PFSK-1 (cell line): Measurements from ENCODE around the gene EML4.

Experiments used
- FOXP2 ChIP-seq: optimal IDR thresholded peaks from 2 replicates; pipeline ENCODE3; 2011; ENCODE audit warnings: borderline replicate concordance, control low read depth, inconsistent platforms; ENCODE audit not compliant: insufficient read depth; ENCODE audit errors: extremely low read length, extremely low read depth
- POLR2AphosphoS5 ChIP-seq: IDR thresholded peaks from 2 replicates; pipeline ENCODE4 v1.6.1; 2012; ENCODE audit warnings: low read depth, mild to moderate bottlenecking, control low read depth, low read length, moderate library complexity
- SIN3A ChIP-seq: IDR thresholded peaks from 2 replicates; pipeline ENCODE4 v1.6.1; 2012; ENCODE audit warnings: mild to moderate bottlenecking, low read length, moderate library complexity, borderline replicate concordance; ENCODE audit not compliant: insufficient read depth
- TAF1 ChIP-seq: IDR thresholded peaks from 2 replicates; pipeline ENCODE4 v1.6.1; 2012; ENCODE audit warnings: low read length, control low read depth, borderline replicate concordance; ENCODE audit not compliant: insufficient read depth
- TF ChIP-seq, protein P1 (sequence below), 2 experiments: IDR thresholded peaks; 2 replicates each; pipeline versions ENCODE4 v1.6.1 to v1.8.0; 2011 to 2012; ENCODE audit warnings: low read depth in 2 of 2, low read length in 2 of 2, control low read depth in 1 of 2, inconsistent platforms in 1 of 2, mild to moderate bottlenecking in 1 of 2, moderate library complexity in 1 of 2; ENCODE audit not compliant: insufficient read depth in 1 of 2

DNA sequence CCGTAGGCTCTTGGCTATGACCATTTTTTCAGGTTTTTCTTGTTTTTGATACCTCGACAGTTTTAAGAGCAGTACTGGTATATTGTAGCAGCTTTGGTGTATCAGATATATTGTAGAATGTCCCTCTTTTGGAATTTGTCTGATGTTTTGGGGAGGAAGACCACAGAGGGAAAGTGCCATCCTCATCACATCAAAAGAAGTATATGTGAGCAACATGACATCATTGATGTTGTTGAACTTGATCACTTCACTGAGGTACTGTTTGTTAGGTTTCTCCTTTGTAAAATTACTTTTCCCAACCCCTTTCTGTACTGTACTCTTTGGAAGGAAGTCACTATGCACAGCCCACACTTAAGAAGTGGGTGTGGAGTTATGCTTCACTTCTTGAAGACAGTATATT, 41.0 kb downstream of the EML4 start:
- TF ChIP-seq, protein P1, sequence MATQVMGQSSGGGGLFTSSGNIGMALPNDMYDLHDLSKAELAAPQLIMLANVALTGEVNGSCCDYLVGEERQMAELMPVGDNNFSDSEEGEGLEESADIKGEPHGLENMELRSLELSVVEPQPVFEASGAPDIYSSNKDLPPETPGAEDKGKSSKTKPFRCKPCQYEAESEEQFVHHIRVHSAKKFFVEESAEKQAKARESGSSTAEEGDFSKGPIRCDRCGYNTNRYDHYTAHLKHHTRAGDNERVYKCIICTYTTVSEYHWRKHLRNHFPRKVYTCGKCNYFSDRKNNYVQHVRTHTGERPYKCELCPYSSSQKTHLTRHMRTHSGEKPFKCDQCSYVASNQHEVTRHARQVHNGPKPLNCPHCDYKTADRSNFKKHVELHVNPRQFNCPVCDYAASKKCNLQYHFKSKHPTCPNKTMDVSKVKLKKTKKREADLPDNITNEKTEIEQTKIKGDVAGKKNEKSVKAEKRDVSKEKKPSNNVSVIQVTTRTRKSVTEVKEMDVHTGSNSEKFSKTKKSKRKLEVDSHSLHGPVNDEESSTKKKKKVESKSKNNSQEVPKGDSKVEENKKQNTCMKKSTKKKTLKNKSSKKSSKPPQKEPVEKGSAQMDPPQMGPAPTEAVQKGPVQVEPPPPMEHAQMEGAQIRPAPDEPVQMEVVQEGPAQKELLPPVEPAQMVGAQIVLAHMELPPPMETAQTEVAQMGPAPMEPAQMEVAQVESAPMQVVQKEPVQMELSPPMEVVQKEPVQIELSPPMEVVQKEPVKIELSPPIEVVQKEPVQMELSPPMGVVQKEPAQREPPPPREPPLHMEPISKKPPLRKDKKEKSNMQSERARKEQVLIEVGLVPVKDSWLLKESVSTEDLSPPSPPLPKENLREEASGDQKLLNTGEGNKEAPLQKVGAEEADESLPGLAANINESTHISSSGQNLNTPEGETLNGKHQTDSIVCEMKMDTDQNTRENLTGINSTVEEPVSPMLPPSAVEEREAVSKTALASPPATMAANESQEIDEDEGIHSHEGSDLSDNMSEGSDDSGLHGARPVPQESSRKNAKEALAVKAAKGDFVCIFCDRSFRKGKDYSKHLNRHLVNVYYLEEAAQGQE (IDR thresholded peaks at IDR 0.05; ENCODE audit: insufficient read depth in 1 of 2, low read depth in 2 of 2, low read length in 2 of 2), result no peak
- TF ChIP-seq POLR2AphosphoS5 (no peak), FOXP2 (no peak), TAF1 (no peak), SIN3A (no peak)
